HG03442 (cell line): ENCODE data around the gene C15orf39.
"Not testable (repeated sequence)": the region's sequence is repeated elsewhere in the genome, so short reads cannot be mapped to it uniquely, and the experiment has no call there.

Experiments
- ATAC-seq: cut with Tn5 transposase; IDR thresholded peaks from one replicate; pipeline ENCODE4 v1.9.1; 2021; ENCODE audit warnings: mild to moderate bottlenecking, moderate library complexity; ENCODE audit not compliant: unreplicated experiment

The C15orf39 gene

GRCh38 chr15:75229191-75230015 is 27.7 kb downstream of the C15orf39 start:
- no peak for ATAC-seq

DNA sequence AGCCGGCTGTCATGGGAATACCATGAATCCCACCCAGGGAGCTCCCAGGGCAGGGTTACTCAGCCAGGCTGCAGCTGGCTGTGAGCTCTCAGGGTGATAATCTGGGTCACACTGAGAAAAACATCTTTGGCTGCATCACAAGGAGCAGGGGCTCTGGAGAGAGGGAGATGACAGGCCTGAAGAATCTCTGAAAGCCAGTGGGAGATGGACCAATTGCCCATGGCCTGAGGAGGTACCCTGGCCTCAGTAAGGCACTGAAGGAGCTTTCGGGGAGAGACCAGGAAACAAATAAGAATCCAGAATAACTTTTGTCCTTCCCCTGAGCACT is 28.3 kb downstream of the C15orf39 start:
- ATAC-seq, result no peak

DNA sequence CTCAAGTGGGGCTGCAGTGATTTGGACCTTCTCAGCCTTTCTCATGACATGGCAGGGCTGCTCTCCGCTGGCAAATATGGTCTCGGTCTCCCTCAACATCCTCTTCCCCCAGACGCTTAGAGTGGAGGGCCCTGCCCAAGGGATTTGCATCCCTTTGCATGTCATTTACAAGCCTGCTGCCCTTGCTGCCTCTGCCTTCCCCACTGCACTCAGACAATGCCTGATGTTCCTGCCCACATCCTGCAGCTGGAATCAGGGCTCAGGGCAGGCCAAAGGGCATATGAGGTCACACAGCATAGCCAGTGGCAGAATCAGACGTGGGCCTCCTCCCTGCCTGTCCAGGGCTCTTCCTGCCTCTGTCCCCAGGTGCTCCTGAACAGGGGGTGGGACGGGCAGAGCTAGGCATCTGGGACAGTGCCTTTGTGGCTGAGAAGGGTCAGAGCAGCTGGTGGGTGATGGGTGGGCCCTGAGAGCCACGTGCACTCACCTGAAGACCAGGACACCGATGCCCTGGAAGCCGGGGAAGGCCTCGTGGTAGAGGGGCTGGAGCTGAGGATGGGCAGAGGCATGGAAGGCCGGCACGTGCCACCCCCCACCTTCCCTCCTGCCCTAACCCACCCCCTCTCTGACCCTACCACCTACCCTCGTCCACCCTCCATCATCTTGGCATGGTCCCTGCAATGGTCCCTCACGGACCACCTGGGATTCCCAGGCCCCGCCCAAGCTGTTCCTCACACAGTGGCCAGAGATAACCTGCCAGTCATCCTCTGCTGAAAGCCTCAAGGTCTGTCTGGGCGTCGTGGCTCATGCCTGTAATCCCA is 29.1 kb downstream of the C15orf39 start:
- no peak for ATAC-seq

- ATAC-seq, result no peak
Observed at GRCh38 chr15:75231836-75232235, 30.2 kb downstream of the C15orf39 start.

GRCh38 chr15:75232252-75232813 is 30.7 kb downstream of the C15orf39 start:
- ATAC-seq, result no peak

GRCh38 chr15:75232826-75233503 is 31.3 kb downstream of the C15orf39 start:
- ATAC-seq, result no peak

DNA sequence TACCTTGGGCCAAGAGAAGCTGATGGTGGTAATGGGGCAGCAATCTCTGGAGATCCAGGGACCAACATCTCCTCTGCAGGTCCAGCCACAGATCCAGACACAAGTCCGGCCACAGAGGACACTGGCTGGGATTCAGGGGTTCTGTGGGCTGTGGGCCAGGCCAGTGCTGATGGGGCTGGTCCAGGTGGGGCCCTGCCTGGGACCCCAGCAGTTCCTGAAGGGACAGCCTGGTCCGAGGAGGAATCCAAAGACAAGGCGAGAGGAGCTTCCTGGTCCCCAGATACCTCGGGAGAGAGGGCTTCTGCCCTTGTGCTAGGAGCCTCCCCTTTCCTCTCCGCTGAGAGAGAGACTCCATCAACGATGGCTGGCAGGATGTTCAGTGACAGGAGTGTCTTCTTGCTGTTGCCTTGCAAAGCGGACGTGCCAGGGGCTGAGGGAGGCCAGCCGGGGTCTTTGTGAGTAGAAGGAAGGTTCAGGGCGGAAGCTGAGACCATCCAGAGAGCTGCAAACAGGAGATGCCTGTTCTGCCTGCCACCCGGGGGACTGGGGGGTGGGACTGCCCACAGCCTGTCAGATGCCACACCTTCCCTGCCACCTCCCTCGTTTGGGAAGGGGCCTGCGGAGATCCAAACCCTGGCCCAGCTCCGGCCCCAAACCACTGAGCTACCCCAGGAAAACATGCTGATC is 32.0 kb downstream of the C15orf39 start:
- ATAC-seq, result no peak

DNA sequence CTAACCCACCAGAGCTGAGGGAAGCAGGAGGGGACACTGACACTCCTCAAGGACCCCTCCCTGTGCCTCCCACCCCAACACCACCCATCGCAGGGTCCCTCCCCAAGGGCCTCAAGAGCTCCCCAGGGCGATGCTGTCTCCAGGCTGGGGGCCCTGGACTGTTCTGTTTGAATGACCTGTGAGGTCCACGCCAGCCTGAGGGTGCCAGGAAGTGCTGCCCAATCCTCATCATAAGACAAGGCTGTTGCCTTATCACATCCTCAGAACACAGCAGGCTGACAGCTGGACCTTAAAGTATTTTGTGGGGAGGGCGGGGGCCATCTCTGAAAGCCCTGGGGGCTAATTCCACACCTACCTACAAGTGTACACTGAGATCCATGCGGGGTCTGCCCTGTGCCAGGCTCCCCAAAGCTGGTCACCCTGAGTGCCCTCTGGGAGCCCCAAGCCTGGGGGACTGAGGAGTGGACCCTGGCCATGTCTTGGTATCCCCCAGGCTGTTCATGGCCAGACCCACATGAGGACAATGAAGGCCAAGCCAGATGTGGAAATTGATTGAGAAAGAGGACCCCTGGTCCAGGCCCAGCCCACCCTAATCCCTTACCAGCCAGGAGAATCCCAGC is 32.6 kb downstream of the C15orf39 start:
- no peak for ATAC-seq

GRCh38 chr15:75235051-75235673 is 33.5 kb downstream of the C15orf39 start:
- no peak for ATAC-seq

DNA sequence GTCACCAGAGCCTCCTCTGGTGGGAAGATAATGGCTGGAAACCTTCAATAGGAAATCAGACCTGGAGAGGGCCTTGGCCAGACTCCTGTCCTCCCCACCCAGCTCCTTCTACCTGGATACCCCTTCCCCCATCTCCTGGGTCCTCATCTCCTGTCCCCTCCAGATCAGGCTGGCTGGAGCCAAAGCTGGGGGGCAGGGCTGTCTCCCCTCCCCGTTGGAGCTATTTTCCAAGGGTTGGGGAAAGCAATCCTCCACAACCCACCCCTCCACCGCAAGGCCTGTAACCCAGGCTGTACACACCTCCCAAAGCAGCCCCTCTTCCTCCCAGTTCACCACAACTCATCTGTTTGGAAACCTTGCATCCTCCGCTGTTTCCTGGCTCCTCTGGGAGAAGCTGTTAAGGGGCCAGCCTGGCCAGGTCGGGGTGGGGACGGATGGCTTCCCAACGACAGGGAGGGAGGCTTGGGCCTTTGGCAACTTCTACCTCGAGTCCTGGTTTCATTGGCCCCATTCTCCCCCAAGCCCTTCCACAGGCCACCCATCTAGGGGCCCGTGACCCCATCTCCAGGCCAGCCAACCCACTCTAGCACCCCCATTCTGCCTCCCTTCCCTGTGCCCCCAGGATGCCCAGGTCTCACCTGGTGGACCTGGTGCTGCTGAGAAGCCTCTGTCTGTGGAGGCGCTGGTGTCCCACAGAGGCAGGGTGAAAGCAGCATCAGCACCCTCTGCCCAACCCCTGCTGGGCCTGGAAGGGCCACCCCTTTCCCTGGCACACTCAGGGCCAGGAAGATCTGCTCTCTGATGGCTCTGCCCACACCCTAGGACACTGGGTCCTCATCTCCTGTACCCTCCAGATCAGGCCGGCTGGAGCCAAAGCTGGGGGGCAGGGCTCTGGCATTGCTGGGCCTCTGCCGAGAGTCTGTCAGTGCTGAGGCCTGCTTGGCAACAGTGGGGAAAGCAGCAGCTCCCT is 34.4 kb downstream of the C15orf39 start:
- no peak for ATAC-seq

GRCh38 chr15:75237316-75237982 is 35.8 kb downstream of the C15orf39 start:
- ATAC-seq, result no peak

GRCh38 chr15:75238150-75238549 is 36.5 kb downstream of the C15orf39 start:
- ATAC-seq, result no peak

GRCh38 chr15:75245741-75246140 is 44.1 kb downstream of the C15orf39 start:
- not testable (repeated sequence) for ATAC-seq

- not testable (repeated sequence) for ATAC-seq
Observed at GRCh38 chr15:75248991-75249390, 47.3 kb downstream of the C15orf39 start.

- no peak for ATAC-seq
Observed at GRCh38 chr15:75249726-75250125, 48.0 kb downstream of the C15orf39 start.

- ATAC-seq, result not testable (repeated sequence)
Observed at GRCh38 chr15:75251343-75251742, 49.7 kb downstream of the C15orf39 start.

- not testable (repeated sequence) for ATAC-seq
Observed at GRCh38 chr15:75252285-75252684, 50.6 kb downstream of the C15orf39 start.

DNA sequence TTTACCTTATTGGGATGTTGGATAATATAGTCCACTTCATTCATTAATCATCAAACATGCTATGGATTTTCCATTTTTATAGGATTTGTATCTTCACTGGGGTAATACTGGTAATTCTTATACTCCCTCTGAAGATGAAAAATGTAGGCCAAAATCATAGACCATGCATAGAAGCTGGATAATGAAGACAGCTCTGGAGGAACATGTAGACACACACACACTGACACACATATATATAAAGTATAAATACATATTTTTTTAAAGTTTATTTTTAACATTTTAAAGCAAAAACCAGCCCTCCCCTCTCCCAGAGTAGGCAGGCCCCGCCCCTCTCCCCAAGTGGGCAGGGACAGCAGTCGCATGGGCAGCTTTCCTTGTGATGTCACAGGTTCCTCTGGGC is 56.4 kb downstream of the C15orf39 start, which contains the start of gene GOLGA6C:
Gene GOLGA6C (plus strand): TSS at position 301 of the 400 bp plus-strand sequence. CDS start 265 bp downstream, outside the sequence.
- not testable (repeated sequence) for ATAC-seq
